ENCODE measurements around the gene CAPN7. TPM values are rescaled to one million over a fixed set of nuclear protein-coding genes. Genes with fewer than 3 reads are reported as not detected.
"Not testable (repeated sequence)": the region's sequence is repeated elsewhere in the genome, so short reads cannot be mapped to it uniquely, and the experiment has no call there.

Gene CAPN7
- polyA plus RNA-seq: 10 to 100 TPM in 2 of 3 donors, 1 to 10 TPM in 1; 4.1 to 25.7 (median 19.4) TPM

GRCh38 chr3:15205934-15206661 lies at the start of gene CAPN7:
Gene CAPN7, plus strand, starts transcription at chr3:15206246. Its CDS starts 250 bp downstream, at chr3:15206496.
- Mint-ChIP-seq H3K36me3 (no peaks in the 10 kb centered on the region), H3K9me3 (no peaks in the 10 kb centered on the region), H3K27ac (peak within 1 kb of the TSS; percentile 92 to 96 (median 96)), H3K27me3 (ENCODE audit: low read depth in 3 of 3) (peaks cover 2 to 5% (median 3%) of the 10 kb centered on the region in 3 donors), H3K4me3 (peak within 1 kb of the TSS; percentile 87 to 94 (median 93)), H3K4me1 (peaks cover 28 to 58% of the 10 kb centered on the region in 2 donors)
- peak; percentile 96 to 97 (median 97) for DNase-seq

DNA sequence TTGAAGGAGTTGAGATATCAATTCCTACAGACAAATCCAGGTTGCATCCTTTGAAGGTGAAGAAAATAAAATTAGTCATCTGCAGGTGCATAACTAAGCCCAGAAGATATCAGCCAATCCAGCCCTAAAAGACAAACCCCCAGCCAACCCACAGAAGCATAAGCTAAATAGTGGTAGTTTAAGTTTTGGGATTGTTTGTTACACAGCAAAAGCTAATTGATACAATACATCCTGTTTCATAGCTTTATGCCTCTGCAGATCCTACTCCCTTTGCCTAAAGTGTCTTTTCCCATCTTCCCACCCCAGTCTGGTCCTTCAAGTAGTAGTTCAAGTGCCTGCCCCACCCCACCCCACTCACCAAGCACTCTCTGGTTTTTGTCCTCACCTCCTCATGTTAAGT lies 48.6 kb upstream of the CAPN7 start:
- no peak for DNase-seq
- no peaks in the 10 kb centered on the region for H3K36me3 Mint-ChIP-seq
- H3K4me1 Mint-ChIP-seq: peaks cover 6 to 7% of the 10 kb centered on the region in 2 donors
- H3K9me3 Mint-ChIP-seq: peaks cover 0 to 5% (median under 1%) of the 10 kb centered on the region in 6 donors
- H3K27me3 Mint-ChIP-seq (ENCODE audit: low read depth in 3 of 3): peaks cover 5 to 10% (median 9%) of the 10 kb centered on the region in 3 donors
- H3K4me3 Mint-ChIP-seq: no peak overlapping the region
- no peak overlapping the region for H3K27ac Mint-ChIP-seq

DNA sequence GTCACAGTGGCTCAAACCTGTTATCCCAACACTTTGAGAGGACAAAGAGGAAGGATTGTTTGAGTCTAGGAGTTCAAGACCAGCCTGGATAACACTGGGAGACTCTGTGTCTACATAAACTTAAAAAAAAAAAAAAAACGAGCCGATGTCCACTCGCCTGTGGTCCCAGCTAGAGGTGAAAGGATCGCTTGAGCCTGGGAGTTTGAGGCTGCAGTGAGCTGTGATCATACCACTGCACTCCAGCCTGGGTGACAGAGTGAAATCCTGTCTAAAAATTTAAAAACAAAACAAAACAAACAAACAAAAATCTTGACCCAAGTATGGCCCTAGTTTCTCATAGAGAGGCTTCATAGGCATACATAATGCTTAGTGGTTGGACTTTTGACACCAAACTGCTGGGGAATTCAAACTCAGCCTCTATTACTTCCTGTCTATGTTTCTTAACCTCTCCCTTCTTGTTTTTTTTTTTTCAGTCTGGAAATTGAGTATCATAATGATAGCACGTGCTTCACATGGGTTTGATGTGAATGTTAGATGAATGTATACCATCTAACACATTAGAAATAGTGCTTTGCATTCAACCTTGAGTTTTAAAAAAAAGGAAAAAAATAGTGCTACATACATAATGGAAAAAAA lies 46.4 kb upstream of the CAPN7 start:
- Mint-ChIP-seq H3K36me3 (no peaks in the 10 kb centered on the region), H3K4me1 (peaks cover 6 to 7% of the 10 kb centered on the region in 2 donors), H3K9me3 (peaks cover 0 to 5% (median under 1%) of the 10 kb centered on the region in 6 donors), H3K4me3 (no peak overlapping the region), H3K27me3 (ENCODE audit: low read depth in 3 of 3) (peaks cover 5 to 10% (median 6%) of the 10 kb centered on the region in 3 donors), H3K27ac (no peak overlapping the region)
- DNase-seq: peak in 1 of 3 donors; percentile 1

DNA sequence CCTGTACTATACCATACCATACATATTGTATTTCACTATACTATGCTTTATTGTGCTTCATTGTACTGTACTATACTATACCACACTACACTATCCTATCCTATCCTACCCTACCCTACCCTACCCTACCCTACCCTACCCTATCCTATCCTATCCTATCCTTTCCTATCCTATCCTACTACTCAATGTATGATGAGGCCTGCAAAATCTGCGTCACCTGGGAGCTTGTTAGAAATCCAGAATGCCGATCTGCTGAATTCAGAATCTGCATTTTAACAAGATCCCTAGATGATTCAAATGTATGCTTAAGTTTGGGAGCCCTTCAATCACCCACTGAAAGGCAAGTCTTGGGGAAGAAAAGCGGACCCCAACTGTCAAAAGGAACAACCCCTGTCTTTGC lies 45.4 kb upstream of the CAPN7 start:
- peaks cover 4 to 6% (median 5%) of the 10 kb centered on the region in 3 donors for H3K27me3 Mint-ChIP-seq (ENCODE audit: low read depth in 3 of 3)
- H3K36me3 Mint-ChIP-seq: no peaks in the 10 kb centered on the region
- no peak overlapping the region for H3K4me3 Mint-ChIP-seq
- DNase-seq: no peak
- peaks cover 0 to 5% (median under 1%) of the 10 kb centered on the region in 6 donors for H3K9me3 Mint-ChIP-seq
- no peak overlapping the region for H3K27ac Mint-ChIP-seq
- peaks cover 6 to 7% of the 10 kb centered on the region in 2 donors for H3K4me1 Mint-ChIP-seq

GRCh38 chr3:15161133-15161532 lies 44.9 kb upstream of the CAPN7 start:
- Mint-ChIP-seq H3K4me3 (no peak overlapping the region), H3K9me3 (peaks cover 0 to 5% (median under 1%) of the 10 kb centered on the region in 6 donors), H3K36me3 (no peaks in the 10 kb centered on the region), H3K4me1 (peaks cover 6 to 7% of the 10 kb centered on the region in 2 donors), H3K27me3 (ENCODE audit: low read depth in 3 of 3) (peaks cover under 1 to 5% (median 5%) of the 10 kb centered on the region in 3 donors), H3K27ac (no peak overlapping the region)
- no peak for DNase-seq

DNA sequence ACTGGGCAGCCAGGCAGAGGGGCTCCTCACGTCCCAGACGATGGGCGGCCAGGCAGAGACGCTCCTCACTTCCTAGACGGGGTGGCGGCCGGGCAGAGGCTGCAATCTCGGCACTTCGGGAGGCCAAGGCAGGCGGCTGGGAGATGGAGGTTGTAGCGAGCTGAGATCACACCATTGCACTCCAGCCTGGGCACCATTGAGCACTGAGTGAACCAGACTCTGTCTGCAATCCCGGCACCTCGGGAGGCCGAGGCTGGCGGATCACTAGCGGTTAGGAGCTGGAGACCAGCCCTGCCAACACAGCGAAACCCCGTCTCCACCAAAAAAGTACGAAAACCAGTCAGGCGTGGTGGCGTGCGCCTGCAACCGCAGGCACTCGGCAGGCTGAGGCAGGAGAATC lies 42.4 kb upstream of the CAPN7 start:
- H3K9me3 Mint-ChIP-seq; H3K27me3 Mint-ChIP-seq (ENCODE audit: low read depth in 3 of 3); H3K36me3 Mint-ChIP-seq; DNase-seq; H3K27ac Mint-ChIP-seq; H3K4me1 Mint-ChIP-seq; H3K4me3 Mint-ChIP-seq: not testable (repeated sequence)

DNA sequence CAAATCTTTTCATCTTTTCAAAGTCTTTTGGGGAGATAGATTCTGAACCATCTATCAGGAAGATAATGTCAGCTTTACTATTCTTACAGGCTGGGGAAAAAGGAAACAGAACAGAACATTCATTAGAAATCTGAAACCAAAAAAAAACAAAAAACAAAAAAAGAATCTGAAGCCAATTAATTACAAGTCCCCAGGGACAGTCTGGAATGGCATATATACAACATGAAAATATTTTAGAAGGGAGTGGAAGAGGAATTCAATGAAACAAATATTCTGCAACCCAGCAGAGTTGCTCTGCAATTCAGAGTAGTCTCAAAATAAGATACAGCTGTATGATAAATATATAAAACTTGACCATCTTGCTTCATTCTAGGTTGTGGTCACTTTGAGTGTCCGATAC lies 41.7 kb upstream of the CAPN7 start:
- H3K4me3 Mint-ChIP-seq: no peak overlapping the region
- H3K36me3 Mint-ChIP-seq: no peaks in the 10 kb centered on the region
- peaks cover 3 to 5% (median 4%) of the 10 kb centered on the region in 3 donors for H3K27me3 Mint-ChIP-seq (ENCODE audit: low read depth in 3 of 3)
- DNase-seq: no peak
- no peak overlapping the region for H3K27ac Mint-ChIP-seq
- peaks cover 6 to 7% of the 10 kb centered on the region in 2 donors for H3K4me1 Mint-ChIP-seq
- H3K9me3 Mint-ChIP-seq: peaks cover 0 to 2% (median 0%) of the 10 kb centered on the region in 6 donors

DNA sequence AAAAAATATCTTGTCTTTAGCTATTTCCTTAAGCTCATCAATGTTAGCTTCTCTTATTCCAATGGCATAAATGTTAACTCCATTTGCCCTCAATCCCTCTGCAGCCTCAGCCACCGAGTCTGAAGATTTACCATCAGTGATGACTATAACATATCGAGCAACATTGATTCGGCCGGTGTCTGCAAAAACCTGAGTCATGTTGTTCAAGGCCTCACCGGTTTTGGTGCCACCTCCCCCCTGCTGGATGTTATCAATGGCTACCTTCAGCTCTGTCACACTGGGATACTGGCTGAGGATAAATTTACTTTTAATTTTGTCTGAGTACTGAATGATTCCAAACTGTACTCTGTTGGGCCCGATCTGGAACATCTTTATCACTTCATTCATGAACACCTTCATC lies 41.0 kb upstream of the CAPN7 start:
- peaks cover 3 to 6% (median 4%) of the 10 kb centered on the region in 3 donors for H3K27me3 Mint-ChIP-seq (ENCODE audit: low read depth in 3 of 3)
- H3K9me3 Mint-ChIP-seq: peaks cover 0 to 2% (median 0%) of the 10 kb centered on the region in 6 donors
- no peaks in the 10 kb centered on the region for H3K36me3 Mint-ChIP-seq
- H3K4me3 Mint-ChIP-seq: no peak overlapping the region
- no peak overlapping the region for H3K27ac Mint-ChIP-seq
- H3K4me1 Mint-ChIP-seq: peaks cover under 1% of the 10 kb centered on the region in 2 donors
- no peak for DNase-seq

- H3K27ac Mint-ChIP-seq; H3K4me1 Mint-ChIP-seq; H3K9me3 Mint-ChIP-seq; DNase-seq; H3K36me3 Mint-ChIP-seq; H3K4me3 Mint-ChIP-seq; H3K27me3 Mint-ChIP-seq (ENCODE audit: low read depth in 3 of 3): not testable (repeated sequence)
Measured at GRCh38 chr3:15166391-15166790, 39.7 kb upstream of the CAPN7 start.

DNA sequence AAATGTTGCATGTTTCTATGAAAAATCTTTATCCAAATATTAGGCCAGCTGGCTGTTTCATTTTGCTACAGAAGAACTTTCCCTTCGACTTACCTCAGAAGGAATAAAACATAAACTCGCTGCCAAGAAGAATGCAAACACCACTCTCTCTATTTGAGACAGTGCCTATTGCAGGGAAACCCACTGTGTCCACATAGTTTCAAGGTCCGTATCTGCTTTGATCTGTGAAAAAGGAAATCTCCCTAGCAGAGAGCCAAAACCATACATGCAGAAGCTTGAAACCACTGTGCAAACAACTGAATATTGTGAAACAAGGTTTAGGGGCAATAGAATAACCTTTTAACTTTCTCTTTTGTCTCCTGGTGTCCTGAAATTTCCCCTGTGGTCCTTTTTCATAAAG lies 35.0 kb upstream of the CAPN7 start:
- no peak overlapping the region for H3K27ac Mint-ChIP-seq
- no peaks in the 10 kb centered on the region for H3K4me1 Mint-ChIP-seq
- H3K4me3 Mint-ChIP-seq: no peak overlapping the region
- H3K27me3 Mint-ChIP-seq (ENCODE audit: low read depth in 3 of 3): peaks cover 6 to 18% (median 9%) of the 10 kb centered on the region in 3 donors
- DNase-seq: no peak
- no peaks in the 10 kb centered on the region for H3K9me3 Mint-ChIP-seq
- no peaks in the 10 kb centered on the region for H3K36me3 Mint-ChIP-seq

DNA sequence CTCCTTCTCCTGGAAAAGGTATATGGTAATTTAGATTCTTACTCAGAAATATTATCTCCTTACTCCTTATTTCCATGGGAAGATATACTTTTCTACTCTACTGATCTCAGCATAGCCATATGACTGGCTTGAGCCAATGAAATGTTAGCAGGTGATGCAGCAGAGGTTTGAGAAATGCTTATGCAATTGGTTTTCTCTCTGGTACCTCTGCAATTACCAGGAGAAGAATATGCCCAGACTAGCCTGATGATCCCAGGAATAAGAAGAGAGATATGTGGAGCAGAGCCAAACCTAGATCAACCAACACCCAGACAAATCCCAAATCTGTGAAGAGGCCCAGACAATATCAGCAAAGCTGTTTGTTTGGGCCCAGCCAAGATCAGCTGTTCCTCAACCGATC lies 33.2 kb upstream of the CAPN7 start:
- DNase-seq: no peak
- no peak overlapping the region for H3K4me3 Mint-ChIP-seq
- peaks cover 4 to 20% (median 8%) of the 10 kb centered on the region in 3 donors for H3K27me3 Mint-ChIP-seq (ENCODE audit: low read depth in 3 of 3)
- no peaks in the 10 kb centered on the region for H3K4me1 Mint-ChIP-seq
- no peaks in the 10 kb centered on the region for H3K36me3 Mint-ChIP-seq
- no peak overlapping the region for H3K27ac Mint-ChIP-seq
- no peaks in the 10 kb centered on the region for H3K9me3 Mint-ChIP-seq

DNA sequence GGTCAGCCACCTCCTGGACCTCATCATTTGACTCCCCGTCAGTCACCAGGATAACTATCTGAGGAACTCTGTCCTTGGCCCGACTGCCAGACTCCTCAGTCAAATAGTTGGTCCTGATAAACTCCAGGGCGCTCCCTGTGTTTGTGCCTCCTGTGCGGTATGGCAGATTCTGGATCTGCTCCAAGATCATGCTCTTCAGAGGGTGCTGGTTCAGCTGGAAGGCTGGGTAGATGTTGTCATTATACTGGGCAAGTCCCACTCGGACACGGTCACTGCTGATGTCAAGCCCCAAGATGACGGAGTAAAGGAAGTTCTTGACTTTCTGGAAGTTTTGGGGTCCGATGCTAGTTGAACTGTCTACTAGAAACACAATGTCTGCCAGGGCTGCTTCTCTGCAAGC lies 31.1 kb upstream of the CAPN7 start:
- Mint-ChIP-seq H3K27me3 (ENCODE audit: low read depth in 3 of 3) (peaks cover 4 to 24% (median 8%) of the 10 kb centered on the region in 3 donors), H3K9me3 (no peaks in the 10 kb centered on the region)

DNA sequence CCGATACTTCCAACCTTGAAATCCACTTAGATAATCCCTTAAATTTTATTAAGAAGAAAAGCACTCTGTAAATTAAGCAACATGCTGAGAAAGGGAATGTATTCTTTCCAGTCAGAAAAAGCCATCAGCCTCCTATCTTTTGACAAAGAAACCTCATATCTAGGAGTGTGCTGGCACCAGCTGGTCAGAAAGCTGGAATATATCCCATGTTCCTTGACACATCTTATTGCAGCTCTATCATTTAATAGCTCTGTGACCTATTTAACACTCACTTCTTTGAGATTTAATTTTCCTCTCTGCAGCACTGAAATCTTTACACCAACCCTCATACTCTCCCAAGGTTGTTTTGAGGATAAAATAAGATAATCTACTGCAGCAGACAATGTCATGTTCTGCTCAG lies 30.4 kb upstream of the CAPN7 start:
- H3K9me3 Mint-ChIP-seq: no peaks in the 10 kb centered on the region

More for the DNA sequence above, 31.1 kb upstream of the CAPN7 start:
- no peaks in the 10 kb centered on the region for H3K4me1 Mint-ChIP-seq
- no peaks in the 10 kb centered on the region for H3K36me3 Mint-ChIP-seq
- no peak overlapping the region for H3K27ac Mint-ChIP-seq
- H3K4me3 Mint-ChIP-seq: no peak overlapping the region
- DNase-seq: no peak

DNA sequence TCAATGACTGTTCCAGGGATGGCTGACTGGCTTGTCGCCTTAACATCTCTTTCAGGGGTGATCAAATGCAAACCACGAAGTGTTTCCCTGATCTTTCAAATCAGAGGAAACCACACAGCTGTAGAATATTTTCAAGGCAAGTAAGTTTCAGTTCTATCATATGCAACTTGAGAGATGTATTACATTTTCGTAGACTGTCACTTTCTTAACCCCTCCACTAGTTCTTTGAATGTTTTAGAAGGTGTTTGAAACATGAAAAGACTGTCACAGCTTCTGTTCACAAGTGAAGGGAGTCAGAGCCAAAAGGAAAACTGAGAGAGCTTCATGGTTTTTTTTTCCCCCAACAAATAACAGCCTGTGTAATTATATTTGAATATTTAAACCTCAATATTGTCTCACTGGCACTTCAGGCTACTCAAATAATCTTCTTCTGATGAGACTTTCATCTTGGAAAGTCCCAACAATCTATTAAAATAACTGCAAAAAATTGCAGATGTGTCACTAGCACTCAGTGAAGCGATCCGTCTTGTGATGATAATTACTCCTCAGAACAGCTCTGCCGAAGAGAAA lies 25.9 kb upstream of the CAPN7 start:
- H3K9me3 Mint-ChIP-seq: no peaks in the 10 kb centered on the region
- DNase-seq: no peak
- H3K4me3 Mint-ChIP-seq: no peak overlapping the region
- no peaks in the 10 kb centered on the region for H3K36me3 Mint-ChIP-seq
- no peak overlapping the region for H3K27ac Mint-ChIP-seq
- H3K27me3 Mint-ChIP-seq (ENCODE audit: low read depth in 3 of 3): peaks cover 5 to 13% (median 5%) of the 10 kb centered on the region in 3 donors
- no peaks in the 10 kb centered on the region for H3K4me1 Mint-ChIP-seq

More for the DNA sequence above, 30.4 kb upstream of the CAPN7 start:
- no peak for DNase-seq
- Mint-ChIP-seq H3K27ac (no peak overlapping the region), H3K36me3 (no peaks in the 10 kb centered on the region), H3K4me3 (no peak overlapping the region), H3K4me1 (no peaks in the 10 kb centered on the region), H3K27me3 (ENCODE audit: low read depth in 3 of 3) (peaks cover 4 to 24% (median 5%) of the 10 kb centered on the region in 3 donors)
